HG03442 (cell line): Measurements from ENCODE around the gene EIF3I.

Source experiments
- ATAC-seq: cut with Tn5 transposase; IDR thresholded peaks from one replicate; pipeline ENCODE4 v1.9.1; 2021; ENCODE audit warnings: mild to moderate bottlenecking, moderate library complexity; ENCODE audit not compliant: unreplicated experiment

EIF3I gene

GRCh38 chr1:32263744-32264143, 41.5 kb downstream of the EIF3I start:
- no peak for ATAC-seq

GRCh38 chr1:32265846-32266245, 43.6 kb downstream of the EIF3I start:
- no peak for ATAC-seq

- ATAC-seq, result no peak
These were observed 44.8 kb downstream of the EIF3I start for GRCh38 chr1:32266921-32267591.

GRCh38 chr1:32269744-32270143, 47.5 kb downstream of the EIF3I start:
- ATAC-seq, result no peak

GRCh38 chr1:32272557-32273390, 50.6 kb downstream of the EIF3I start:
- ATAC-seq, result no peak

GRCh38 chr1:32273391-32274208, 51.4 kb downstream of the EIF3I start:
- ATAC-seq, result no peak

GRCh38 chr1:32274646-32275340, 52.6 kb downstream of the EIF3I start:
- ATAC-seq, result no peak

- ATAC-seq, result no peak
These were observed 53.2 kb downstream of the EIF3I start for GRCh38 chr1:32275424-32275823.

GRCh38 chr1:32276032-32276782, 54.0 kb downstream of the EIF3I start:
- ATAC-seq, result no peak
